Endothelial cell (in vitro differentiated cells): ENCODE data around the gene CRMP1. TPM values are rescaled to one million over a fixed set of nuclear protein-coding genes. Genes with fewer than 3 reads are reported as not detected.

Experiments
- DNase-seq: peaks from one replicate; pipeline ENCODE4 v3.0.0; 2021; ENCODE audit warnings: low spot score
- H3K27ac Mint-ChIP-seq: one replicate; pipeline ENCODE4 v1.8.0; 2021; ENCODE audit warnings: mixed read lengths, inconsistent platforms; ENCODE audit not compliant: unreplicated experiment
- H3K27me3 Mint-ChIP-seq: one replicate; pipeline ENCODE4 v1.8.0; 2021; ENCODE audit warnings: mild to moderate bottlenecking, moderate library complexity, mixed read lengths, inconsistent platforms; ENCODE audit not compliant: unreplicated experiment
- H3K36me3 Mint-ChIP-seq: one replicate; pipeline ENCODE4 v1.8.0; 2021; ENCODE audit warnings: mild to moderate bottlenecking, low read depth, mixed read lengths, inconsistent platforms; ENCODE audit not compliant: unreplicated experiment
- H3K4me1 Mint-ChIP-seq: one replicate; pipeline ENCODE4 v1.8.0; 2021; ENCODE audit warnings: mild to moderate bottlenecking, mixed read lengths, inconsistent platforms; ENCODE audit not compliant: unreplicated experiment
- H3K4me3 Mint-ChIP-seq: one replicate; pipeline ENCODE4 v1.8.0; 2021; ENCODE audit warnings: mild to moderate bottlenecking, mixed read lengths, inconsistent platforms; ENCODE audit not compliant: unreplicated experiment
- H3K9me3 Mint-ChIP-seq: one replicate; pipeline ENCODE4 v1.8.0; 2021; ENCODE audit warnings: mixed read lengths, inconsistent platforms; ENCODE audit not compliant: unreplicated experiment
- CTCF ChIP-seq: fragments of 200-600 bp; sonication (generic); IDR thresholded peaks from one replicate; pipeline ENCODE4 v1.5.0; 2021; ENCODE audit warnings: antibody characterized with exemption; ENCODE audit not compliant: unreplicated experiment
- total RNA-seq: library from RNA; stranded (reverse); fragmentation: NEBNext Ultra II Directional; extraction: Animal tissue kit (Norgen Biotek cat#: 25700); gene quantifications from one replicate; pipeline ENCODE4 v1.2.1, GENCODE V29; 2021; ENCODE audit not compliant: unreplicated experiment

The CRMP1 gene
- total RNA-seq, 1 donor from 2014 or later = 71.2 TPM

- no peak for TF ChIP-seq CTCF
- DNase-seq = no peak
- no peaks in the 10 kb centered on the region for H3K9me3 Mint-ChIP-seq
- H3K27ac Mint-ChIP-seq = no peak overlapping the region
- peaks cover 21% of the 10 kb centered on the region for H3K36me3 Mint-ChIP-seq
- H3K27me3 Mint-ChIP-seq = peaks cover 4% of the 10 kb centered on the region
- H3K4me3 Mint-ChIP-seq = no peak overlapping the region
- no peaks in the 10 kb centered on the region for H3K4me1 Mint-ChIP-seq
Observed at GRCh38 chr4:5852523-5853202, 40.2 kb downstream of the CRMP1 start.

- no peak overlapping the region for H3K4me3 Mint-ChIP-seq
- DNase-seq = no peak
- H3K27ac Mint-ChIP-seq = no peak overlapping the region
- TF ChIP-seq CTCF = no peak
- H3K4me1 Mint-ChIP-seq = no peaks in the 10 kb centered on the region
- H3K9me3 Mint-ChIP-seq = no peaks in the 10 kb centered on the region
- peaks cover 4% of the 10 kb centered on the region for H3K27me3 Mint-ChIP-seq
- peaks cover 27% of the 10 kb centered on the region for H3K36me3 Mint-ChIP-seq
Observed at GRCh38 chr4:5851637-5852301, 41.1 kb downstream of the CRMP1 start.

GRCh38 chr4:5845035-5845905 lies 47.6 kb downstream of the CRMP1 start:
- Mint-ChIP-seq H3K9me3 (no peaks in the 10 kb centered on the region), H3K4me3 (no peak overlapping the region), H3K36me3 (peaks cover 20% of the 10 kb centered on the region), H3K4me1 (peaks cover 10% of the 10 kb centered on the region), H3K27me3 (peaks cover 2% of the 10 kb centered on the region), H3K27ac (no peak overlapping the region)
- DNase-seq = no peak
- no peak for TF ChIP-seq CTCF

- H3K27ac Mint-ChIP-seq = no peak overlapping the region
- no peak for DNase-seq
- H3K4me1 Mint-ChIP-seq = peaks cover 10% of the 10 kb centered on the region
- peaks cover 2% of the 10 kb centered on the region for H3K27me3 Mint-ChIP-seq
- TF ChIP-seq CTCF = no peak
- H3K9me3 Mint-ChIP-seq = no peaks in the 10 kb centered on the region
- peaks cover 25% of the 10 kb centered on the region for H3K36me3 Mint-ChIP-seq
- peak overlapping the region; percentile 27 for H3K4me3 Mint-ChIP-seq
Observed at GRCh38 chr4:5843573-5844530, 49.0 kb downstream of the CRMP1 start.
